Pancreas (tissue), 10 donors: ENCODE results near the gene ARIH2. TPM values are rescaled to one million over a fixed set of nuclear protein-coding genes. Genes with fewer than 3 reads are reported as not detected.

Experiments
- ATAC-seq, 4 donors: fragments of 200-7000 bp; cut with Tn5 transposase; one replicate each; pipeline versions ENCODE4 v1.8.0 to v1.9.1; 2020; ENCODE audit warnings: mild to moderate bottlenecking in 4 of 4, moderate library complexity in 4 of 4
- DNase-seq, 6 donors: peaks; one replicate each; pipeline ENCODE4 v3.0.0-alpha.2; 2020
- FAIRE-seq: peaks from 2 replicates; lab custom pipeline; 2012; peaks lifted over from hg19 to GRCh38; lab: Jason Lieb, UNC
- H3K27ac ChIP-seq, 4 donors: fragments of 200-600 bp; sonication (generic); 1 replicate in 3 of 4; 2 replicates in 1 of 4; pipeline versions ENCODE4 v1.5.0 to v1.8.0; 2020
- H3K27me3 ChIP-seq, 4 donors: fragments of 200-600 bp; one replicate each; pipeline ENCODE4 v1.8.0; 2021
- H3K36me3 ChIP-seq, 3 donors: fragments of 200-600 bp; sonication (generic) in 1 of 3; one replicate each; pipeline versions ENCODE4 v1.5.0 to v1.8.0; 2020 to 2021
- H3K4me1 ChIP-seq, 3 donors: fragments of 200-600 bp; one replicate each; pipeline ENCODE4 v1.8.0; 2021
- H3K4me3 ChIP-seq, 4 donors: fragments of 200-600 bp; sonication (generic) in 2 of 4; one replicate each; pipeline versions ENCODE4 v1.5.0 to v1.8.0; 2020 to 2021
- H3K9me3 ChIP-seq, 4 donors: fragments of 200-600 bp; one replicate each; pipeline ENCODE4 v1.8.0; 2021
- CTCF ChIP-seq, 4 donors: fragments of 200-600 bp; sonication (generic) in 3 of 4; IDR thresholded peaks; one replicate each; pipeline versions ENCODE4 v1.5.0 to v1.8.0; 2021; ENCODE audit warnings: antibody characterized with exemption in 4 of 4
- WGBS, 2 donors: extraction: QIAGEN DNeasy Blood & Tissue Kit; methylation state at CpG; one replicate each; pipeline ENCODE4 v1.1.7; 2013; 5-methylcytosine and 5-hydroxymethylcytosine counted together
- intact Hi-C, 3 donors: fragments of 100-400 bp; cut with DNase I; formaldehyde crosslinking; loops; one replicate each; pipeline versions ENCODE4 v1.11.1 to v1.14.2; 2022
- polyA plus RNA-seq, 2 donors: library from polyadenylated mRNA; stranded (reverse); fragments of 200-250 nt; gene quantifications; one replicate each; pipeline ENCODE4 v1.2.3, GENCODE V29; 2013
- total RNA-seq, 6 donors: library from RNA; stranded (reverse); fragmentation: NEBNext Ultra II Directional in 4 of 6; extraction: Animal tissue kit (Norgen Biotek cat#: 25700) in 4 of 6; gene quantifications; one replicate each; pipeline versions ENCODE4 v1.2.1 to v1.2.4, GENCODE V29; 2021 to 2023
- donor health status: healthy with polysubstance abuse.
- donor health status: DM: no; HTN: no; CAD: no; lungs with moderate emphysema.
- donor health status: DM: no; HTN: no; CAD: no.
- donor health status: control.
- donor health status: control.
- donor health status: Bipolar disorder and iron deficiency.
- donor health status: DM: yes; HTN: yes; CAD: no.
- donor health status: DM: no; HTN: no; CAD: no.
- donor health status: DM: no; HTN: no; CAD: no.
- donor health status: DM: yes; HTN: yes; CAD: no.

Gene ARIH2
- total and polyA plus RNA-seq, 8 donors = 33.3 to 53.6 (median 41.6) TPM

DNA sequence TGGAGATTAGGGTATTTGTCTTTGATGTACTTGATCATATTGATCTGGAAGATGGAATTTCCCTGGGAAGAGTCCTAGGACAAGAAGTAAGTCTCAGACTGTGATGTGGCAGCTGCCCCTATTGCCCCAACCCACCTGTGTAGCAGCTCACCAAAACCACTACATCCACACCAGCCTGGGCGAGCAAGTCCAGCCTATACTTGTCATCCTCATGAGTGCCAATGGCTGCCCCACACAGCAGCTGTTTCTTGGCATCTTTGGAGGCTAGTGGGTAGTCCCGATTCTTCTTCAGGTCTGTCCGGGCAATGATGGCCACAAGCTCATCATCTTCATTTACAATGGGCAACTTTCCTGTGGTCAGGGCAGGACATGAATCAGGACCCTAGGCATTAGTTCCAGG is 107.9 kb downstream of the ARIH2 start:
- intact Hi-C loops = loop anchor here in 1 of 3 donors (10.0 kb wide), 1 partner anchor 68 kb away; the partner anchor contains the start of gene QRICH1
- 91 to 96% methylated on average over 3 of the region's 3 CpGs for WGBS, 2 donors
- H3K4me3 ChIP-seq = no peak overlapping the region
- peaks cover 6 to 24% (median 9%) of the 10 kb centered on the region in 3 donors for H3K4me1 ChIP-seq
- no peak for TF ChIP-seq CTCF (IDR thresholded peaks at IDR 0.05)
- DNase-seq = no peak
- no peak for FAIRE-seq
- H3K27ac ChIP-seq = no peak overlapping the region
- H3K36me3 ChIP-seq = peaks cover 0 to 33% (median 18%) of the 10 kb centered on the region in 3 donors
- H3K9me3 ChIP-seq = no peaks in the 10 kb centered on the region
- H3K27me3 ChIP-seq = no peaks in the 10 kb centered on the region
- ATAC-seq = no peak

DNA sequence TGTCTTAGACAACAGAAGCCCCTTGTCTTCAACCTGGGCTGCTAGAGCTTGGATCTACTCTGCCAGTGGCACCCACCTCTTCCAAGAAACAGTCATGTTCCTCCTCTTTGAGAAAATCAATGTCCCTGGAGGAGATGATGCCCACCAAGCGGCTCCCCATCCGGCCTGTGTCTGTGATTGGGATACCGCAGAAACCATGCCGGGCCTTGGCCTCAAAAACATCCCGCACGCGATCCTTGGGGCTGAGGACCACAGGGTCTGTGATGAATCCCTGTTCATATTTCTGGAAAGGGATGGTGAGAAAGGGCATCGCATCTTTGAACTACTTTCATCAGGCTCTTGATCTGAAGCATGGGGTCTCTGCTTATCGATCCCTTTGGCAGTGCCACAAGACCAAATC is 109.0 kb downstream of the ARIH2 start:
- intact Hi-C loops = loop anchor here in 1 of 3 donors (10.0 kb wide), 1 partner anchor 67 kb away; the partner anchor contains the start of gene QRICH1
- FAIRE-seq (no peak), ATAC-seq (no peak), DNase-seq (no peak)
- peak overlapping the region in 1 of 4 donors; percentile 86 for H3K4me3 ChIP-seq
- WGBS, 2 donors = 90 to 91% methylated on average over 9 of the region's 9 CpGs
- H3K9me3 ChIP-seq = no peaks in the 10 kb centered on the region
- no peak overlapping the region for H3K27ac ChIP-seq
- H3K36me3 ChIP-seq = peaks cover 0 to 44% (median 20%) of the 10 kb centered on the region in 3 donors
- peaks cover 6 to 23% (median 9%) of the 10 kb centered on the region in 3 donors for H3K4me1 ChIP-seq
- no peak for TF ChIP-seq CTCF (IDR thresholded peaks at IDR 0.05)
- no peaks in the 10 kb centered on the region for H3K27me3 ChIP-seq

GRCh38 chr3:49028298-49028672 is 109.6 kb downstream of the ARIH2 start:
- DNase-seq = peak in 1 of 6 donors; percentile 4
- 69 to 77% methylated on average over 4 of the region's 4 CpGs for WGBS, 2 donors
- ATAC-seq = no peak
- Histone ChIP-seq H3K9me3 (no peaks in the 10 kb centered on the region), H3K27me3 (no peaks in the 10 kb centered on the region), H3K4me3 (peak overlapping the region in 3 of 4 donors; percentile 54 to 86 (median 64)), H3K36me3 (peaks cover 0 to 51% (median 24%) of the 10 kb centered on the region in 3 donors), H3K27ac (peak overlapping the region in 2 of 4 donors; percentile 78 to 90), H3K4me1 (peaks cover 6 to 17% (median 6%) of the 10 kb centered on the region in 3 donors)
- FAIRE-seq = no peak
- intact Hi-C loops = loop anchor here in 1 of 3 donors (10.0 kb wide), 1 partner anchor 67 kb away; the partner anchor contains the start of gene QRICH1
- no peak for TF ChIP-seq CTCF (IDR thresholded peaks at IDR 0.05)

- peak within 1 kb of the TSS; percentile 54 to 86 (median 72) for H3K4me3 ChIP-seq
- peaks cover 0 to 50% (median 24%) of the 10 kb centered on the region in 3 donors for H3K36me3 ChIP-seq
- H3K4me1 ChIP-seq = peaks cover 6 to 15% (median 6%) of the 10 kb centered on the region in 3 donors
- peak; percentile 94 to 98 (median 96) for ATAC-seq
- H3K27ac ChIP-seq = peak within 1 kb of the TSS; percentile 71 to 90 (median 82)
- 1% methylated on average over 55 of the region's 55 CpGs for WGBS, 2 donors
- DNase-seq = peak; percentile 90 to 98 (median 96)
- H3K9me3 ChIP-seq = no peaks in the 10 kb centered on the region
- intact Hi-C loops = loop anchor here in 1 of 3 donors (10.0 kb wide), 1 partner anchor 66 kb away; the partner anchor contains the start of gene QRICH1
- TF ChIP-seq CTCF (IDR thresholded peaks at IDR 0.05) = no peak
- peak; percentile 68 for FAIRE-seq
- H3K27me3 ChIP-seq = no peaks in the 10 kb centered on the region
Observed at GRCh38 chr3:49028673-49029562, 110.3 kb downstream of the ARIH2 start, which contains the start of gene IMPDH2. Gene IMPDH2, minus strand, starts transcription at chr3:49029398. Its CDS starts 48 bp downstream, at chr3:49029350.
